Panc1 (cell line): ENCODE results near the gene HBB. TPM values are rescaled to one million over a fixed set of nuclear protein-coding genes. Genes with fewer than 3 reads are reported as not detected.

Experiments
- ATAC-seq: fragments of 200-7000 bp; cut with Tn5 transposase; 2 replicates; pipeline ENCODE4 v1.9.1; 2020; ENCODE audit warnings: mild to moderate bottlenecking, moderate library complexity
- BruUV-seq: library from RNA; stranded (reverse); fragments of 400-500 nt; replicated peaks from 2 replicates; lab custom pipeline; 2021; lab: Mats Ljungman, UMichigan
- CTCF ChIA-PET: fragments of 300-600 bp; sonication (Branson Sonifier 250); formaldehyde crosslinking; loops from one replicate; lab custom pipeline; 2022; ENCODE audit warnings: antibody characterized with exemption; lab: Charles Lee
- POLR2A ChIA-PET: fragments of 300-600 bp; sonication (Branson Sonifier 250); formaldehyde crosslinking; loops from one replicate; lab custom pipeline; 2022; ENCODE audit warnings: antibody characterized with exemption; lab: Charles Lee
- DNase-seq: peaks from one replicate; pipeline ENCODE4 v3.0.0-alpha.2; 2010; ENCODE audit warnings: low read depth, low spot score
- H3K27ac ChIP-seq: 2 replicates; pipeline ENCODE4 v1.5.1; 2011; ENCODE audit warnings: mild to moderate bottlenecking, low read length, inconsistent platforms
- H3K27me3 ChIP-seq: fragments of 200-500 bp; sonication (Bioruptor generic); 2 replicates; pipeline ENCODE4 v1.6.0; 2014; ENCODE audit warnings: low read length, inconsistent platforms; ENCODE audit not compliant: control insufficient read depth, insufficient read depth
- H3K36me3 ChIP-seq: fragments of 200-500 bp; sonication (Bioruptor generic); 2 replicates; pipeline ENCODE4 v1.5.1; 2014; ENCODE audit warnings: inconsistent platforms, mild to moderate bottlenecking, low read length, moderate library complexity; ENCODE audit not compliant: control insufficient read depth, insufficient read depth
- H3K4me1 ChIP-seq: 2 replicates; pipeline ENCODE4 v1.5.1; 2011; ENCODE audit warnings: inconsistent platforms, mild to moderate bottlenecking, low read length, moderate library complexity; ENCODE audit not compliant: control insufficient read depth, insufficient read depth
- H3K4me3 ChIP-seq, 2 experiments: 2 replicates each; pipeline ENCODE4 v1.5.1; 2011 to 2012; ENCODE audit warnings: low read depth in 2 of 2, low read length in 2 of 2, mild to moderate bottlenecking in 2 of 2, inconsistent platforms in 1 of 2, moderate library complexity in 1 of 2
- H3K9me3 ChIP-seq: fragments of 200-500 bp; sonication (Bioruptor generic); 2 replicates; pipeline ENCODE4 v1.5.1; 2014; ENCODE audit warnings: low read depth, mild to moderate bottlenecking, inconsistent platforms, low read length, moderate library complexity; ENCODE audit not compliant: control insufficient read depth, insufficient read depth
- CTCF ChIP-seq: fragments of 450-650 bp; IDR thresholded peaks from 2 replicates; pipeline ENCODE4 v1.5.1; 2017; ENCODE audit warnings: mild to moderate bottlenecking
- POLR2AphosphoS5 ChIP-seq: IDR thresholded peaks from 2 replicates; pipeline ENCODE4 v1.6.1; 2012; ENCODE audit warnings: mild to moderate bottlenecking, low read depth, low read length, moderate library complexity
- REST ChIP-seq, 2 experiments: IDR thresholded peaks; 2 replicates each; pipeline ENCODE4 v1.6.1; 2011 to 2012; ENCODE audit warnings: low read depth in 2 of 2, control low read depth in 1 of 2, low read length in 1 of 2, mild to moderate bottlenecking in 1 of 2, moderate library complexity in 1 of 2; ENCODE audit not compliant: insufficient read depth in 1 of 2
- SIN3A ChIP-seq: IDR thresholded peaks from 2 replicates; pipeline ENCODE4 v1.6.1; 2012; ENCODE audit warnings: low read depth, mild to moderate bottlenecking, low read length, moderate library complexity, borderline replicate concordance; ENCODE audit not compliant: insufficient read depth
- TCF7L2 ChIP-seq: IDR thresholded peaks from 2 replicates; pipeline ENCODE4 v1.6.1; 2011; ENCODE audit warnings: mild to moderate bottlenecking, low read depth, low read length, inconsistent platforms
- in situ Hi-C: cut with HindIII; loops from 2 replicates; pipeline ENCODE4 v1.10.0; 2016; ENCODE audit warnings: low sequenced_read_pairs, low pct_unique_long_range_greater_than_20kb
- intact Hi-C: fragments of 100-400 bp; cut with micrococcal nuclease; formaldehyde crosslinking; loops from one replicate; pipeline ENCODE4 v1.10.0; 2022; ENCODE audit not compliant: unreplicated experiment
- total RNA-seq: library from RNA; stranded (reverse); gene quantifications from one replicate; pipeline ENCODE4 v1.2.1, GENCODE V29; 2021; ENCODE audit not compliant: unreplicated experiment

The HBB gene
- total RNA-seq, 1 experiment from 2014 or later: 0.72 TPM

GRCh38 chr11:5227681-5228080 is 810 bp upstream of the HBB start:
- Histone ChIP-seq H3K4me3 (no peak overlapping the region), H3K27me3 (no peaks in the 10 kb centered on the region), H3K27ac (no peak overlapping the region), H3K9me3 (no peaks in the 10 kb centered on the region), H3K36me3 (no peaks in the 10 kb centered on the region), H3K4me1 (no peaks in the 10 kb centered on the region)
- POLR2A ChIA-PET: no interaction called here
- CTCF ChIA-PET: no interaction called here
- intact Hi-C loops: no loop called here
- ATAC-seq (no peak), DNase-seq (no peak)
- TF ChIP-seq CTCF: no peak
- TF ChIP-seq REST (IDR thresholded peaks at IDR 0.05; ENCODE audit: insufficient read depth in 1 of 2, low read depth in 2 of 2, low read length in 1 of 2): no peak
- no peak for TF ChIP-seq SIN3A
- no peak for TF ChIP-seq TCF7L2
- no peak for TF ChIP-seq POLR2AphosphoS5
- in situ Hi-C loops: no loop called here
- no TSS peak for BruUV-seq

GRCh38 chr11:5225480-5225871 is 1.4 kb downstream of the HBB start:
- Histone ChIP-seq H3K9me3 (no peaks in the 10 kb centered on the region), H3K27ac (no peak overlapping the region), H3K4me1 (no peaks in the 10 kb centered on the region), H3K36me3 (no peaks in the 10 kb centered on the region), H3K4me3 (no peak overlapping the region), H3K27me3 (no peaks in the 10 kb centered on the region)
- in situ Hi-C loops: no loop called here
- ChIA-PET CTCF (no interaction called here), POLR2A (no interaction called here)
- no TSS peak for BruUV-seq
- TF ChIP-seq REST (IDR thresholded peaks at IDR 0.05; ENCODE audit: insufficient read depth in 1 of 2, low read depth in 2 of 2, low read length in 1 of 2): no peak
- no peak for TF ChIP-seq POLR2AphosphoS5
- TF ChIP-seq CTCF: no peak
- TF ChIP-seq TCF7L2: no peak
- TF ChIP-seq SIN3A: no peak
- DNase-seq (no peak), ATAC-seq (no peak)
- intact Hi-C loops: no loop called here
